HG03025 (cell line): ENCODE results near the gene RARG.
"Not testable (repeated sequence)": the region's sequence is repeated elsewhere in the genome, so short reads cannot be mapped to it uniquely, and the experiment has no call there.

Experiments
- ATAC-seq: cut with Tn5 transposase; IDR thresholded peaks from one replicate; pipeline ENCODE4 v1.9.1; 2021; ENCODE audit warnings: mild to moderate bottlenecking, moderate library complexity; ENCODE audit not compliant: unreplicated experiment, low FRiP score

Gene RARG

DNA sequence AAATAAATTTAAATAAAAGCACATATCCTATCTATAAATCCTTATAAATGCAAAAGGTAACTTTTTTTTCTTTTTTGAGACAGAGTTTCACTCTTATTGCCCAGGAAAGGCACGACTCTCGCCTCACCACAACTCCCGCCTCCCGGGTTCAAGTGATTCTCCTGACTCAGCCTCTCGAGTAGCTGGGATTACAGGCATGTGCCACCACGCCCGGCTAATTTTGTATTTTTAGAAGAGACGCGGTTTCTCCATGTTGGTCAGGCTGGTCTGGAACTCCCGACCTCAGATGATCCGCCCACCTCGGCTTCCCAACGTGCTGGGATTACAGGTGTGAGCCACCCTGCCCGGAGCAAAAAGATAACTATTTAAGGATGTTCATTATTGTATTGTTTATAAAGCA lies 53.2 kb downstream of the RARG start:
- ATAC-seq, result not testable (repeated sequence)

DNA sequence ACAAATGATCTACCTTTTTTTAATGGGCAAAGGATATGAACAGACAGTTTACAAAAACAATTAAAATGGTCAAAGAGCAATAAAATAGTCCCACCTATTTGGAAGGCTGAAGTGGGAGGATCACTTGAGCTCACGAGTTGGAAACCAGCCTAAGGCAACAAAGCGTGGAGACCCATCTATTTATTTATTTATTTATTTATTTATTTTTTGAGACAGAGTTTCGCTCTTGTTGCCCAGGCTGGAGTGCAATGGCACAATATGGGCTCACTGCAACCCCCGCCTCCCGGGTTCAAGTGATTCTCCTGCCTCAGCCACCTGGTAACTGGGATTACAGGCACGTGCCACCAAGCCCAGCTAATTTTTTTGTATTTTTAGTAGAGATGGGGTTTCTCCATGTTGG lies 54.6 kb downstream of the RARG start:
- not testable (repeated sequence) for ATAC-seq

- no peak for ATAC-seq
These were observed 55.3 kb downstream of the RARG start for GRCh38 chr12:53176750-53177149.

GRCh38 chr12:53174881-53175491 lies 57.0 kb downstream of the RARG start:
- no peak for ATAC-seq

GRCh38 chr12:53173085-53173715 lies 58.8 kb downstream of the RARG start:
- no peak for ATAC-seq

DNA sequence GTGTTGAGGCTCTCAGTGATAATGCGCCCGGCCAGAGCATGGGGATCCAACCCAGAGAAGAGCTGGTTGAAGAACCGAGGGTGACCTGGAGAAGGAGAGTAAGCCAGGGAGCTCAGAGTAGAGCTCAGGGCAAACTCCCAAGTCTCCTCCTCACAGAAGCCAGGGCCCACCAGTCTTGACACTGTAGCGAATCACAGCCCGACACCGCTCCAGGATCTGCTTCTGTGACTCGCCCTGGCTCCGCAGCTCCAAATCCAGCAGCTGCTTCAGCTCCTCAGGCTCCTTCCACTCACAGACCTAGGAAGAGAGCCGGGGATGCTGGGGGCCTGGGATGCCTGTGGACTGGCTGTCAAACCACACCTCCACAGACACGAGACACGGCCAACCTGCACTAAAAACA lies 59.7 kb downstream of the RARG start:
- ATAC-seq, result no peak

GRCh38 chr12:53171725-53172329 lies 60.2 kb downstream of the RARG start:
- ATAC-seq, result no peak

DNA sequence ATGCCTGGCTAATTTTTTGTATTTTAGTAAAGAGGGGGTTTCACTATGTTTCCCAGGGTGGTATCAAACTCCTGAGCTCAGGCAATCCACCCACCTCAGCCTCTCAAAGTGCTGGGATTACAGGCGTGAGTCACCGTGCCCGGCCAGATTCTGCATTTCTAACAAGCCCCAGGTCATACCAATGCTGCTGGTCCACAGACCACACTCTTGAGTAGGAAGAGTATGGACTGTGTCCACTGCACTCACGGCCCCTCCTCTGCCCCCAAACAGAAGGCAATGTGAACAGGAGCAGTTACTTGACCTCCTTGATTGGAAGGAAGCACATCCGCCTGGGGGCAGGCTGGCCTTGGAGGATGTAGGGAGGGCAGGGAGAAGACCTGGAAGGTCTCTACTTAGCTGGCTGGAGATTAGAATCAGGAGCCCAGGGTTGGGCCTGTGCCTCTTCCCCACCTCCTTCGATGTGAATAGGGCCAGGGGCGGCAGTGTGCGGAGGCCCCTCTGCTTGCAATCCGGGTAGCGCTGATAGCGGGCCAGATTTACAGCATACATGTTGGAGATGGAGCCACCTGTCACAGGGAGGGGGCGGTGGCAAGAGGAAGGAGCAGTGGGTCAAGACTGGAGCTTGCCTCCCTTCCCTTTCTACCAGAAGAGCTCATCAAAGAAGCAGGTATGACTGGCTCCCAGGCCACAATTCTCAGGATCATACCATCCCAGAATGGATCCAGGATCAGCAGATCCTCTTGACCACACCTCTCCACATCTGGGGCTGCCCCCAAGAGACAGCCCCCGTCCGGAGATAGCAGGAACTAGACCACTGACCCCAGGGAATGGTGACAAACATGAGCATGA lies 60.9 kb downstream of the RARG start:
- no peak for ATAC-seq

GRCh38 chr12:53170215-53170614 lies 61.8 kb downstream of the RARG start:
- no peak for ATAC-seq

GRCh38 chr12:53169644-53170043 lies 62.4 kb downstream of the RARG start:
- ATAC-seq, result no peak

DNA sequence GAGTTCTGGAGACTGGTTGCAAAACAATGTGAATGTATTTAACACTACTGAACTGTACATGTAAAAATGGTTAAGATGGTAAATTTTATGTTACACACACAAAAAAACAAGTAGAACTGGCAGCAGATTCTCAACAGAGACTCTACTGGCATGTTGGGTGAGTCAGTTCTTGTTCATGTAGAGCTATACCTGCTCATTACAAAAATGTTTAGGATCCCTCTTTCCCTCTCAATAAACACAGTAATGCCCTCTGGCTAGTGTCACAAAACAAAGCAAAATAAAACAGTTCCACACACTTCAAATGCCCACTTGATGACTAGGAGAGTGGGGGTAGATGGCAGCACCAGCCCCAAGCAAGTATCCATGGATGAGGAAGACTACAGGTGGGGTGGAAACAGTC lies 65.2 kb downstream of the RARG start:
- no peak for ATAC-seq

GRCh38 chr12:53163008-53163407 lies 69.0 kb downstream of the RARG start:
- ATAC-seq, result not testable (repeated sequence)

DNA sequence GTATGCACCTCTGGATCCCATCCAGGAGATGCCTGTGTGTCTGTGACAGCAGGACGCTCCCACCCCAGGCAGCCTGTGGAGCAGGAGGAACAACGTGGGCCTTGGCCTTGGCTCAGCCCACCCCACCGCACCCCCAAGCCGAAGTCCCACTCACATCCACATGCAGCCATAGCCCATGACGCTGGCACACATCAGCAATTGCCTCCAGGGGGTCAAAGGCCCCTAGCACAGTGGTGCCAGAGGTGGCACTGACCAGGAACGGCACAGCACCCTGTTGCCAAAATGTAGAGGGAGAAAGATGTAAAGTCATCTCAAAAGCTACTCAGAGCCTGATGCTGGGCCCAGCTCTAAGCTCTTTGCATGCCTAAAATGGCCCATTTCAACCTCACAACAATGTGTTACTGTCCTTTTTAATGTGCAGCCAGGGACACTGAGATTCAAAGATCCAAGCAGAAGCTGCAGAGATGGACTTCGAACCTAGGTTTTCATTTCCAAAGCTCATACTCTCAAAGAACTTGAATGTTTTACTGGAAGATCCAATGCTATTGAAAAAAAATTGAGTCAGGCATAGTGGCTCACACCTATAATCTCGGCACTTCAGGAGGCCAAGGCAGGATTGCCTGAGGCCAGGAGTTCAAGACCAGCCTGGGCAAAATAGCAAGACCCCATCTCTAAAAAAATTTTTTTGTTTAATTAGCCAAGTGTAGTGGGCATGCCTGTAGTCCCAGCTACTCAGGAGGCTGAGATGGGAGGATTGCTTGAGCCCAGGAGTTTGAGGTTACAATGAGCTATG lies 70.7 kb downstream of the RARG start:
- ATAC-seq, result no peak

- no peak for ATAC-seq
These were observed 71.3 kb downstream of the RARG start for GRCh38 chr12:53160673-53161072.
